HG03558 (cell line): Measurements from ENCODE around the gene GNL3.
"Not testable (repeated sequence)": the region's sequence is repeated elsewhere in the genome, so short reads cannot be mapped to it uniquely, and the experiment has no call there.

ENCODE experiments used
- ATAC-seq: cut with Tn5 transposase; IDR thresholded peaks from one replicate; pipeline ENCODE4 v1.9.1; 2021; ENCODE audit warnings: moderate number of reproducible peaks; ENCODE audit not compliant: unreplicated experiment; ENCODE audit errors: extremely low read depth

Gene GNL3

DNA sequence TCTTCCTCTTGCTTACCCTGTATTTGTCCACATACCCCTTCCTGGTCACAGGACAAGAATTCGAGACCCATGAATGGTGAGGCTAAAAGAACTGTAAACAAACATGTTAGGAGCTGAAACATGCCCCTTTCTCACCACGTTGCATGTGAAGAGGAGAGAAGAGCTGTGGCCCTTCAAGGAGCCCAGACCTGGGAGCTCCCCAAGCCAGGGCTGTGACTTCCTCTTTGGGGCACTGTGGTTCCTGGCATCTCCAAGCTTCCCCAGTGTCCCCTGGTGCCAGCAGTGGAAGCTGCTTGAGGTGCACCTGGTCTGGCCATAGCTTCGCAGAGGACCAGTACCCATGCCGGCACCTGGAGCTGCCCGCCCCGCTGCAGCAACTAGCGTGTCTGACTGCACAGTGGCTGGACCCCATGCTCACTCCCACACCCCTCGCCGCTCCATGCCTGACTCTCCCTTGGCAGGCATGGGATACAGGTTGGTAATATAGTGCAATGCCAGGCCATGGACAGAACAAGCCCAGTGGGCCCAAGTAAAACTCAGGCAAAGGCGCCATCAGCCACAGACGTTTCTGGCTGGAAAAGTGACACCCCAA, 30.0 kb downstream of the GNL3 start:
- ATAC-seq = no peak

DNA sequence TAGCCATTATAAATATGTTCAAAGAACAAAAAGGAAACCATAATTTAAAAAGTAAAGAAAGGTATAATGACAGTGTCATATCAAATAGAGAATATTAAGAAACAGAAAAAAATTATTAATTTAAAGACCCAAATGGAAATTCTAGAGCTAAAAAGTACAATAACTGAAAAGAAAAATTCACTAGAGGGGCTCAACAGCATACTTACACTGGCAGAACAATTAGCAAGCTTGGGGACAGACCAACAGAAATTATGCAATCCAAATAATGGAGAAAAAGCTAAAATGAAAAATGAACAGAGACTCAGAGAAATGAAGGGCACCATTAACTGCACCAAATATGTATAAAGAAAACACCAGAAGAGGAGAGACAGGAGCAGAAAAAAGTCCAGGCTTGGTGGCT, 33.8 kb downstream of the GNL3 start:
- no peak for ATAC-seq

DNA sequence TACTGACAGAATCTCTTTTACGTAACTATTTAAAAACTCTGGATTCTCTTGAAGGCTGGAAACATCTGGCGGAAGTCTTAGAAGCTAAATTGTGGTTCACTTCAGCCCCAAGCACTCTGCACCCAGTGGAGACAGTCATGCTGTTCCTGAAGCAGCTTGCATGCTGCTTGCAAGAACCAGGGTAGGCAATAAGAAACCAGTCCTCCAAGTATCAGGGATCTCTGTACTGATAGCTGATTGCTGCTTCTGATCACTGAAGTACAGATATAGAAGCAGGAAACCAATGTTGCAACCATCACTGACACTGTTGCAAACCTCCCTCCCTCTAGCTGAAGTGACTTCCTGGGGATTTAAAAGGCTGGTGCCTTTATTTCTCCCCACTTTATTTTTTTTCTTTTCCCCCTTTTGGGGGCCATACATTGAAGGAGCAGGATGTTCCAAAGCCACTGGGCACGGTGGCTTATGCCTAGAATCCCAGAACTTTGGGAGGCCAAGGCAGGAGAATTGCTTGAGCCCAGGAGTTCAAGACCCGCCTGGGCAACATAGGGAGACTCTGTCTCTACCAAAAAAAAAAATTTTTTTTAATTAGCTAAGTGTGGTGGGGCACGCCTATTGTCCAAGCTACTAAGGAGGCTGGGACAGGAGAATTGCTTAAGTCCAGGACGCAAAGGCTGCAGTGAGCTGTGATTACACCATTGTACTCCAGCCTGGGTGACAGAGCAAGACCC, 35.3 kb downstream of the GNL3 start:
- ATAC-seq = no peak

DNA sequence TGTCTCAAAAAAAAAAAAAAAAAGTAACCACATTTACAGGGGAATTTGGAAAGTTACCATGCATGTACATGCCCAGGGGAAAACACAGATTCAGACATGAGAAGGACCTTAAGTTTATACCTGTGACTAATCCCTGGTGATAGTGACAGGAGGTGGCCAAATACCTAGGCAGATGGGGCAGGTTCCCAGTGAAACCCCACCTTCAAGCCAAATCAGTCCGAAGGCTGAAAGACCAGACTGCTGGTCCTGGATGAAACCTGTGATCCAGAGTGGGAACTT, 35.8 kb downstream of the GNL3 start:
- no peak for ATAC-seq

DNA sequence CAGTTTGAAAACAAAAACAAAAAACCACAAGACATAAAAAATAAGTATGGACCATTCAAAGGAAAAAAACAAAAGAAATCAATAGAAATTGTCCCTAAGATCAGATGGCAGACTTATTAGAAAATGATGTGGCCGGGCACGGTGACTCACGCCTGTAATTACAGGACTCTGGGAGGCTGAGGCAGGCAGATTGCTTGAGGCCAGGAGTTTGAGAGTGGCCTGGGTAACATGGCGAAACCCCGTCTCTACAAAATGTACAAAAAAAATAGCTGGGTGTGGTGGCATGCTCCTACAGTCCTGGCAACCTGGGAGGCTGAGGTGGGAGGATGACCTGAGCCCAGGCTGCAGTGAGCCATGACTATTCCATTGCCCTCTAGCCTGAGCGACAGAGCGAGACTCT, 36.7 kb downstream of the GNL3 start:
- no peak for ATAC-seq

DNA sequence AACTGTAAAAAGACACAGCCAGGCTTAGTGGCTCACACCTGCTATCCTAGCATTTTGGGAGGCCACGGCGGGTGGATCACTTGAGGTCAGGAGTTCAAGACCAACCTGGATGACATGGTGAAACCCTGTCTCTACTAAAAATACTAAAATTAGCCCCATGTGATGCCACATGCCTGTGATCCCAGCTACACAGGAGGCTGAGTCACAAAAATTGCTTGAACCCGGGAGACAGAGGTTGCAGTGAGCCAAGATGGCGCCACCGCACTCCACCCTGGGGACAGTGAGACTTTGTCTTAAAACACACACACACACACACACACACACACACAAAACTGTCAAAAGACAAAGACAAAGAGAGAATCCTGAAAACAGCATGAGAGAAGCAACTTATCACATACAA, 38.1 kb downstream of the GNL3 start:
- ATAC-seq = no peak

DNA sequence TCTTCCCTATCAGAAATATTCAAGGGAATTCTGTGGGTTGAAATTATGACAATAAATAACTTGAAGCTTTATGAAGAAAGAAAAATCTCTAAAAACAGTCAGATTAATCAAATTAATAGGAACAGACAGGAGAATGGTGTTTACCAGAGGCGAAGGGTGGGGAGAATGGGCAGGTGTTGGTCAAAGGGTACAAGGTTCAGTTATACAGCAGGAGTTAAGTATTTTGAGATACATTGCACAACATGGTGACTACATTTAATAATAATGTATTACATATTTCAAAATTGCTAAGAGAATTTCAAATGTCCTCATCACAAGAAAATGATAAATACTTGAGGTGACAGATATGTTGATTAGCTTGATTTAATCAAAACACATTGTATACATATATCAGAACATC, 38.7 kb downstream of the GNL3 start:
- no peak for ATAC-seq

DNA sequence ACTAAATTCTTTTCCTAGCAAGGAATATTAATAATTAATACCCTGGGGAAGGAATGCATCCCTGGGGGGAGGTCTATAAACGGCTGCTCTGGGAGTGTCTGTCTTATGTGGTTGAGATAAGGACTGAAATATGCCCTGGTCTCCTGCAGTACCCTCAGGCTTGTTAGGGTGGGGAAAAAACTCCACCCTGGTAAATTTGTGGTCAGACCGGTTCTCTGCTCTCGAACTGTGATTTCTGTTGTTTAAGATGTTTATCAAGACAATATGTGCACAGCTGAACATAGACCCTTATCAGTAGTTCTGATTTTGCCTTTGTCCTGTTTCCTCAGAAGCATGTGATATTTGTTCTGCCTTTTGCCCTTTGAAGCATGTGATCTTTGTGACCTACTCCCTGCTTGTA, 42.9 kb downstream of the GNL3 start:
- ATAC-seq = not testable (repeated sequence)

DNA sequence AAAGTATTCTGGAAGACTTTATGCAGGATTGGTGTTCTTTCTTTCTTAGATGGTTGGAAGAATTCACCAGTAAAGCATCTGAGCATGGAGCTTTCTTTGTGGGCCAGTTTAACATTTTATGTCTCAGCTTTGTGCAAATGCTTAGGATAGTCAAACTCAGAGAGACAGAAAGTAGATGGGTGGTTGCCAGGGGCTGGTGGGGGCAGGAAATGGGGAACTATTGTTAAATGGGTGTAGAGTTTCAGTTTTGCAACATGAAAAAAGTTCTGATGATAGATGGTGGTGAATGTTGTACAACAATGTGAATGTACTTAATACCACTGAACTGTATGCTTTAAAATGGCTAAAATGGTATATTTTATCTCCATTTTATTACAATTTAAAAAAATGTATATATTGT, 44.8 kb downstream of the GNL3 start:
- no peak for ATAC-seq

DNA sequence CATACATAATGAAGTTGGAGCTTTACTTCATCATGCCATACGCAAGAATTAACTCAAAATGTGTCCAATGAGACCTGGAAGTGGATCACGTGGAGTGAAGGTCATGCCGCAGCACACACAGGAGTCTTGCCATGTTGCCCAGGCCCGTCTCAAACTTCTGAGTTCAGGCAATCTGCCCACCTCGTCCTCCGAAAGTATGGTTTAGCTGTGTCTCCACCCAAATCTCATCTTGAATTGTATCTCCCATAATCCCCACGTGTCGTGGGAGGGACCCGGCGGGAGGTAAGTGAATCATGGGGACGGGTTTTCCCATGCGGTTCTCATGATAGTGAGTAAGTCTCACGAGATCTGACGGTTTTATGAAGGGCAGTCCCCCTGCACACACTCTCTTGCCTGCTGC, 45.8 kb downstream of the GNL3 start:
- no peak for ATAC-seq

DNA sequence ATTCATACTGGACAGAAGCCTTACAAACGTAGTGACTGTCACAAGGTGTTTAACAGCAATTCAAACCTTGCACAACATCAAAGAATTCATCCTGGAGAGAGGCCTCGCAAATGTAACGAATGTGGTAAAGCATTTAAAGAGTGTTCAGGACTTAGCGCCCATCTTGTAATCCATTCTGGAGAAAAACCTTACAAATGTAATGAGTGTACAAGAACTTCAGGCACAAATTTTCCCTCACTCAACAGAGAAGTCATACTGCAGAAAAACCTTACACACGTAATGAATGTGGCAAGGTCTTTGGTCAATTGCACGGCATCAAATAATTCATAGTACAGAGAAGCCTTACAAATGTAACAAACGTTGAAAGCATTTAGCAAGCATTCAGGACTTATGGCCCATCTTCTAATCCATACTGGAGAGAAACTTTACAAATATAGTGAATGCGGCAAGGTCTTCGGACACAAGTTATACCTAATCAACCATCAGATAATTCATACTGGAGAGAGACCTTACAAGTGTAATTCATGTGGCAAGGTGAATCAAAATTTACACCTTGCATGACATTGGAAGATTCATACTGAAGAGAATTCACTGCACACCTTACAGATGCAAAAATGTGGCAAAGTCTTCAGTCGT, 47.5 kb downstream of the GNL3 start:
- ATAC-seq = no peak

DNA sequence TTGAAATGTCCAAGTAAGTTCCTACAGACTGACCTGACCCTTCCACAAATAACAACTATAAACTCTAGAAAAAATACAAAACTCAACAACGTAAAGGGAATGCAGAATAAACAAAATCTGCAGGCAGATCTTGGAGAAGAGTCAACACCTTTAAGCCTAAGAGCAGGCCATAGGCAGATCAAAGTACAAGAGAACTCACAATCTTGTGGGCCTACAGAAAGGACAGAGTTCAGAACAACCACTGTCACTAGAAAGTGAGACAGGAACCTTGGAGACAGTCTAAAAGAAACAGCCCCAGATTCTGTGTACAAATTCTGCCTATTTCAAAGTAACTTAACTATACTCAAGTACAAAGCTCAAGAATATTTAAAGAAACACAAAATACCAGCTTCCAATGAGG, 53.9 kb downstream of the GNL3 start:
- ATAC-seq = no peak

DNA sequence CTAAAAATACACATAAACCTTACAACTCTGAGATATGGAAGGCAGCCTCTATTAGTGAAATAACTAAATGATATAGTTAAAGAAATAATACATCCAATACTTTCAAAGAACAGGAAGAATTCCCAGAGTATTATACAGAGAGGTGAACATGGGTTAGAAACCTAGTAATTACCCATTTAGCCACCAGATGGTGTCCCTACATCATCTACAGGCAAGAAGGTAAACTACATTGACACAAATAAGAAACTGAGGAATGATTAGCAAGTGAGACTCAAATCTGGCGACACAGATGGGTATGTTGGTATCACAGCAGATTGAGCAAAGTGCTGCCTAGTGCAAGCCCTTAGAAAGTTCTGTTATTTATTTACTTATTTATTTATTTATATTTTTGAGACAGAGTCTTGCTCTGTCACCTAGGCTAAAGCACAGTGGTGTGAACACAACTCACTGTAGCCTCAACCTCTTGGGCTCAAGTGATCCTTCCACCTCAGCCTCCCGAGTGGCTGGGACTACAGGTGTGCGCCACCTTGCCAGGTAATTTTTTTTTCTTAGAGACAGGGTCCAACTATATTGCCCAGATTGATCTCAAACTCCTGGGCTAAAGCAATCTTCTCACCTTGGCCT, 56.7 kb downstream of the GNL3 start:
- ATAC-seq = no peak

DNA sequence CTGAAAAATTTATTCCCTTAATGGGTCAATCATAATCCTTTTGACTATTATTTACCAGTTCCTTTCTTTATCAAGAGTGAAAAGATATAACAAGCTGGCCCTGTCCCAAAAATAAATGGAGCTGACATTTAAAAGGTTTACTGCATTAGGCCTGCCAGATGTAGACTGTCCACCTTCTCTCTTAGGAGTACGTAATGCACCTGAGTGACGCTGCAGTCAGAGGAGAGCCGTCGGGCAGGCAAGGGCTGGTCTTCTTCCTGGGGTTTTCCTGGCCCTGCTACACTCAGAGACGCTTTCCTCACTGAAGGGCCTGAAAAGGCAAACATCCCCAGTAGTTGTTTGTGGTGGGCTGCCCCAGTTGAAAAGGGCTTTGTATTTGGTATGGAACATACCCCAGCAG, 57.3 kb downstream of the GNL3 start:
- no peak for ATAC-seq

DNA sequence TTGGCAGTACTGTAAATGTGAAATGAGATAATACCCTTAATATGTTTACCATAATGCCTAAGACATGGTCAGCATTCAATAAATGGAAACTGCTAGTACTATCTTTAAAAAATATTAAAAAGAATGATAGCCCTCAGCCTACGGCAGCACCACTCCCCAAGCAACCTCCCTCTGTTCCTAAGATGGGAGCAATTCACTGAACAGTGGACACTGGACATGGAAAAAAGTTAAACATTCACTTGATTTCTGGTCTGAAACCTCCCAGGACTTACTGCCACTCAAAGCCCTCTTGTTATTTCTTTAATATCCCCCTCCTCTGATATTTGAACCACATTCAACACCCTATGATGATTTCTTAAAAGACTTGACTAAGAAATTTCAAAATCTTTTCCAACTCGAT, 57.9 kb downstream of the GNL3 start:
- ATAC-seq = no peak
